Measurements from ENCODE around the gene HBS1L. TPM values are rescaled to one million over a fixed set of nuclear protein-coding genes. Genes with fewer than 3 reads are reported as not detected.

The HBS1L gene
- total and polyA plus RNA-seq, 10 donors, result 12.3 to 66.9 (median 49.7) TPM

DNA sequence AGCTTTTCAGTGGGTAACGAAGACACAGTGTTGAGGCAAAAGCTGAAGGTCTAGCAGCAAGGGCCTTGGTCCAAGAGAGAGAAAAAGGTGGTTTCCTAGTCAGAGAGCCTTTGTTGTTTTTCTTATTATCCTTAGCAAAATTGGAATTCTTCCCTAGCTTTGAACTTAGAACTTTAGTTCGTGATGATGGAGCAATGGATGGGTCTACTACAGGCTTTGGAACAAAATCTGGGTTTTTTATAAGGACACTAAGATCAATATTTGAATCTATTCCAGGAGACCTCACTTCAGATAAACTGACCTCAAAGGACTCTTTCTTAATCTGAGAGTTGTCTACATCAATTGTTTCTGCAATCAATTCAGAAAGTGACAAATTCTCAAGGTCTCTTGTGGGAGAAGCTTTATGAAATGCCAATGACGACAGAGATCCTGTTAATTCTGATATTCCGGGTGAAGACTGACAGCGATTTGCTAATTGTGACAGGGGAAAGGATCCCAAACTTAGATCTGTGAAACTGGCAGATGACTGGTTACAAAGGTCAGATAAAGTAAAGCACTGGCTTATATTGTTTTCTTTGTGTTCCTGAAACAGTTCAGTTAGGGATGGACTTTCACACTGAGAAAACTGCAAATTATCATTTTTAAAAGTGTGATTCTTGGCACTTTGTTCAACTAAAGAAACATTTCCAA, 17.7 kb downstream of the HBS1L start:
- TF ChIP-seq POLR2A (IDR thresholded peaks at IDR 0.05), result no peak
- TF ChIP-seq POLR2AphosphoS5 (IDR thresholded peaks at IDR 0.05), result no peak
- TF ChIP-seq, protein P1, sequence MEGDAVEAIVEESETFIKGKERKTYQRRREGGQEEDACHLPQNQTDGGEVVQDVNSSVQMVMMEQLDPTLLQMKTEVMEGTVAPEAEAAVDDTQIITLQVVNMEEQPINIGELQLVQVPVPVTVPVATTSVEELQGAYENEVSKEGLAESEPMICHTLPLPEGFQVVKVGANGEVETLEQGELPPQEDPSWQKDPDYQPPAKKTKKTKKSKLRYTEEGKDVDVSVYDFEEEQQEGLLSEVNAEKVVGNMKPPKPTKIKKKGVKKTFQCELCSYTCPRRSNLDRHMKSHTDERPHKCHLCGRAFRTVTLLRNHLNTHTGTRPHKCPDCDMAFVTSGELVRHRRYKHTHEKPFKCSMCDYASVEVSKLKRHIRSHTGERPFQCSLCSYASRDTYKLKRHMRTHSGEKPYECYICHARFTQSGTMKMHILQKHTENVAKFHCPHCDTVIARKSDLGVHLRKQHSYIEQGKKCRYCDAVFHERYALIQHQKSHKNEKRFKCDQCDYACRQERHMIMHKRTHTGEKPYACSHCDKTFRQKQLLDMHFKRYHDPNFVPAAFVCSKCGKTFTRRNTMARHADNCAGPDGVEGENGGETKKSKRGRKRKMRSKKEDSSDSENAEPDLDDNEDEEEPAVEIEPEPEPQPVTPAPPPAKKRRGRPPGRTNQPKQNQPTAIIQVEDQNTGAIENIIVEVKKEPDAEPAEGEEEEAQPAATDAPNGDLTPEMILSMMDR (IDR thresholded peaks at IDR 0.05 in 8 of 11, conservative IDR thresholded peaks at IDR 0.05 in 3 of 11), result no peak
- no peak overlapping the region for H3K4me3 ChIP-seq
- 91 to 97% (median 92%) methylated on average over 5 of the region's 5 CpGs for WGBS, 5 donors
- no peak for DNase-seq
- no peaks in the 10 kb centered on the region for H3K9me3 ChIP-seq
- intact Hi-C loops (cut with DNase I; ENCODE audit: low total_unique reads), result no loop called here
- no peaks in the 10 kb centered on the region for H3K27me3 ChIP-seq (replicated peaks in 1 of 7)
- H3K36me3 ChIP-seq, result peaks cover 0 to 92% (median 38%) of the 10 kb centered on the region in 6 donors
- no peak overlapping the region for H3K27ac ChIP-seq
- peaks cover 0 to 14% (median 0%) of the 10 kb centered on the region in 6 donors for H3K4me1 ChIP-seq

- no peak overlapping the region for H3K4me3 ChIP-seq
- no peaks in the 10 kb centered on the region for H3K27me3 ChIP-seq (replicated peaks in 1 of 7)
- H3K4me1 ChIP-seq, result peaks cover 0 to 15% (median 0%) of the 10 kb centered on the region in 6 donors
- no peak overlapping the region for H3K27ac ChIP-seq
- 92 to 97% (median 96%) methylated on average over 3 of the region's 3 CpGs for WGBS, 5 donors
- TF ChIP-seq, protein P1 (IDR thresholded peaks at IDR 0.05 in 8 of 11, conservative IDR thresholded peaks at IDR 0.05 in 3 of 11), result no peak
- TF ChIP-seq POLR2AphosphoS5 (IDR thresholded peaks at IDR 0.05) (no peak), POLR2A (IDR thresholded peaks at IDR 0.05) (no peak)
- no peak for DNase-seq
- intact Hi-C loops (cut with DNase I; ENCODE audit: low total_unique reads), result no loop called here
- no peaks in the 10 kb centered on the region for H3K9me3 ChIP-seq
- peaks cover 0 to 85% (median 33%) of the 10 kb centered on the region in 6 donors for H3K36me3 ChIP-seq
Measured at GRCh38 chr6:135033238-135033637, 21.4 kb downstream of the HBS1L start.

DNA sequence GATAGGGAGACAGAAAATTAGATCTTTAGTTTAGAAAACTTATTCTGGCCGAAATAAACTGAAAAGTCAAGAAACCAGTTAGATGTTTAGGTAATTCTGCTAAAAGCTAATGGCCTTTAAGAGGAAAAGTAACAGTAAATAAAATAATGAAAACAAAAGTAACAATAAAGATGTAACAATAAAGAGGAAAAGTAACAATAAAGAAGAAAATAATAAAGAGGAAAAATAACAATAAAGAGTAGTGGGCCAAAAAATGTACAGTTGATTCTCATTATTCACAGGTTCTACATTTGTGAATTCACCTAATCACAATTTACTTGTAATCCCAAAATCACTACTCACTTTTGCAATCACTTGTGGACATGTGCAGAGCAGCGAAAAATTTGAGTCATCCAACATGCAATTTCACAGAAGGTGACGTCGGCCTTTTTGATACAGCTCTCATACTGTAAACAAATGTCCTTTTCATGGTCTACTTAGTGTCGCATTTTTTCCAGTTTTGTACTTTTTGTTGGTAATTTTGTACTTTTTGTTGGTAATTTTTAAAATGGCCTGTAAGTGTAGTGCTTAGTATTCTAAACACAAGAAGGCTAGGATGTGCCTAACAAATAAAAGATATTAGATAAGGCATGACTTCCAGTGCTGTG, 24.0 kb downstream of the HBS1L start:
- H3K27ac ChIP-seq, result peak overlapping the region in 1 of 8 donors; percentile 7
- WGBS, 5 donors, result 62 to 76% (median 72%) methylated on average over 5 of the region's 5 CpGs
- TF ChIP-seq POLR2A (IDR thresholded peaks at IDR 0.05) (no peak), POLR2AphosphoS5 (IDR thresholded peaks at IDR 0.05) (no peak)
- TF ChIP-seq, protein P1 (IDR thresholded peaks at IDR 0.05 in 8 of 11, conservative IDR thresholded peaks at IDR 0.05 in 3 of 11), result no peak
- H3K4me3 ChIP-seq, result no peak overlapping the region
- peaks cover 0 to 60% (median 17%) of the 10 kb centered on the region in 6 donors for H3K36me3 ChIP-seq
- intact Hi-C loops (cut with DNase I; ENCODE audit: low total_unique reads), result no loop called here
- H3K27me3 ChIP-seq (replicated peaks in 1 of 7), result no peaks in the 10 kb centered on the region
- H3K9me3 ChIP-seq, result no peaks in the 10 kb centered on the region
- H3K4me1 ChIP-seq, result peaks cover 0 to 15% (median 0%) of the 10 kb centered on the region in 6 donors
- DNase-seq, result no peak

DNA sequence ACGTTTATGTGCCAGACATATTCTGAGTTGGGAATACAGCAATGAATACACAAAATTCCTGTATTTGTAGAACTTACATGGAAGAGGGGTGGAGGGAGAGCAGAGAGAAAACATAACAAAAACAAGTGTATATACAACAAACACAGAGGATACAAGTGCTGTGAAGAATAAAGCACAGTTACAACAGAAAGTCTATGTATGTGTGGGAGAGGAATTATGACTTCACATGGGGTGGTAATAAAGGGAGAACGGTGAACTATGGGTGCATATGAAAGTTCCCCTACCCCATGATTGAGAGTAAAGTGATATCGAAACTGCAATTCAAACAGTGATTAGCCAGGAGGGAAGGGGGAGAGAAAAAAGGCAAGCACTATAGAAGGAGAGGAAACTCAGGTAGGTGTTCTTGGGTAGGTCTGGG, 24.6 kb downstream of the HBS1L start:
- Histone ChIP-seq H3K4me3 (no peak overlapping the region), H3K4me1 (peaks cover 0 to 16% (median 0%) of the 10 kb centered on the region in 6 donors), H3K9me3 (no peaks in the 10 kb centered on the region), H3K36me3 (peaks cover 0 to 57% (median 18%) of the 10 kb centered on the region in 6 donors), H3K27ac (peak overlapping the region in 1 of 8 donors; percentile 7), H3K27me3 (replicated peaks in 1 of 7) (no peaks in the 10 kb centered on the region)
- TF ChIP-seq POLR2A (IDR thresholded peaks at IDR 0.05), result no peak
- TF ChIP-seq, protein P1 (IDR thresholded peaks at IDR 0.05 in 8 of 11, conservative IDR thresholded peaks at IDR 0.05 in 3 of 11), result no peak
- no peak for TF ChIP-seq POLR2AphosphoS5 (IDR thresholded peaks at IDR 0.05)
- no peak for DNase-seq
- intact Hi-C loops (cut with DNase I; ENCODE audit: low total_unique reads), result no loop called here
- 61 to 71% (median 69%) methylated on average over 3 of the region's 3 CpGs for WGBS, 5 donors
